Keratinocyte (primary cell): ENCODE data around the gene ZC3H12A. TPM values are rescaled to one million over a fixed set of nuclear protein-coding genes. Genes with fewer than 3 reads are reported as not detected.

ENCODE experiments used
- DNase-seq: peaks from one replicate; pipeline ENCODE4 v3.0.0-alpha.2; 2011; ENCODE audit warnings: low read depth, missing footprints, low spot score
- FAIRE-seq: peaks from 2 replicates; lab custom pipeline; 2011; peaks lifted over from hg19 to GRCh38; lab: Jason Lieb, UNC
- H2AFZ ChIP-seq: 2 replicates; pipeline ENCODE4 v1.6.0; 2012; ENCODE audit warnings: low read length, control low read depth, inconsistent platforms; ENCODE audit not compliant: control insufficient read depth
- H3K27ac ChIP-seq: 2 replicates; pipeline ENCODE4 v1.5.1; 2011; ENCODE audit warnings: low read length; ENCODE audit not compliant: control insufficient read depth, insufficient read depth
- H3K27me3 ChIP-seq: 3 replicates; pipeline ENCODE4 v1.6.0; 2011; ENCODE audit warnings: low read length; ENCODE audit not compliant: control insufficient read depth, insufficient read depth; ENCODE audit errors: extremely low read depth
- H3K36me3 ChIP-seq, 2 experiments: 2 replicates in 1 of 2; 3 replicates in 1 of 2; pipeline ENCODE4 v1.5.1; 2011; ENCODE audit warnings: low read length in 2 of 2, mild to moderate bottlenecking in 1 of 2; ENCODE audit not compliant: control insufficient read depth in 2 of 2, insufficient read depth in 2 of 2; ENCODE audit errors: extremely low read depth in 1 of 2
- H3K4me1 ChIP-seq: 3 replicates; pipeline ENCODE4 v1.5.1; 2011; ENCODE audit warnings: low read length; ENCODE audit not compliant: control insufficient read depth, insufficient read depth; ENCODE audit errors: extremely low read depth
- H3K4me2 ChIP-seq: 3 replicates; pipeline ENCODE4 v1.6.0; 2011; ENCODE audit warnings: low read depth, low read length; ENCODE audit not compliant: control insufficient read depth, insufficient read depth; ENCODE audit errors: extremely low read depth
- H3K4me3 ChIP-seq, 3 experiments: fragments of 200-600 bp in 1 of 3; sonication (generic) in 1 of 3; 2 replicates in 2 of 3; 3 replicates in 1 of 3; pipeline ENCODE4 v1.5.1; 2011 to 2016; ENCODE audit warnings: low read length in 3 of 3, mild to moderate bottlenecking in 3 of 3, control low read depth in 2 of 3, inconsistent platforms in 1 of 3, low read depth in 1 of 3, mixed read lengths in 1 of 3, mixed run types in 1 of 3, moderate library complexity in 1 of 3; ENCODE audit not compliant: control insufficient read depth in 2 of 3, insufficient read depth in 2 of 3; ENCODE audit errors: extremely low read depth in 1 of 3
- H3K79me2 ChIP-seq: 2 replicates; pipeline ENCODE4 v1.6.0; 2012; ENCODE audit warnings: low read length; ENCODE audit not compliant: control insufficient read depth, insufficient read depth
- H3K9ac ChIP-seq: 3 replicates; pipeline ENCODE4 v1.6.0; 2011; ENCODE audit warnings: low read length; ENCODE audit not compliant: control insufficient read depth, insufficient read depth; ENCODE audit errors: extremely low read depth
- H3K9me1 ChIP-seq: 3 replicates; pipeline ENCODE4 v1.6.0; 2011; ENCODE audit warnings: low read length; ENCODE audit not compliant: control insufficient read depth, insufficient read depth; ENCODE audit errors: extremely low read depth
- H3K9me3 ChIP-seq: 2 replicates; pipeline ENCODE4 v1.5.1; 2012; ENCODE audit warnings: low read depth, low read length; ENCODE audit not compliant: control insufficient read depth
- H4K20me1 ChIP-seq: 3 replicates; pipeline ENCODE4 v1.6.0; 2011; ENCODE audit warnings: low read length; ENCODE audit not compliant: control insufficient read depth, insufficient read depth; ENCODE audit errors: extremely low read depth
- EZH2 ChIP-seq: IDR thresholded peaks from one replicate; pipeline ENCODE4 v1.6.1; 2012; ENCODE audit warnings: inconsistent platforms, mild to moderate bottlenecking, low read length, moderate library complexity
- dilution Hi-C: fragments of 300-500 bp; cut with MboI; formaldehyde crosslinking; loops from one replicate; pipeline ENCODE4 v1.7.0; 2020; ENCODE audit warnings: low sequenced_read_pairs; ENCODE audit not compliant: extremely low pct_ligation_motif_present
- polyA plus RNA-seq, 5 experiments: library from polyadenylated mRNA; depleted of rRNA in 3 of 5; stranded (reverse) in 3 of 5; stranded (forward) in 1 of 5; unstranded in 1 of 5; fragments of >200 nt; gene quantifications; 1 replicate in 1 of 5; 2 replicates in 3 of 5; 3 replicates in 1 of 5; pipeline versions ENCODE4 v1.2.1 to v1.2.3, GENCODE V29; 2011 to 2012; ENCODE audit warnings: missing spikeins in 2 of 5, low read depth in 1 of 5, low replicate concordance in 1 of 5
- TF ChIP-seq, protein P1 (sequence below), 3 experiments: IDR thresholded peaks in 1 of 3; conservative IDR thresholded peaks in 1 of 3; optimal IDR thresholded peaks in 1 of 3; 2 replicates in 2 of 3; 3 replicates in 1 of 3; pipeline versions ENCODE3 to v1.5.1; 2011; ENCODE audit warnings: low read length in 3 of 3, mild to moderate bottlenecking in 3 of 3, moderate library complexity in 2 of 3, control low read depth in 1 of 3, inconsistent platforms in 1 of 3; ENCODE audit not compliant: insufficient read depth in 2 of 3; ENCODE audit errors: extremely low read depth in 1 of 3

The ZC3H12A gene
- polyA plus RNA-seq, 1 donor (not counting 4 experiments of a cell fraction or from before 2014, with no cell fraction given) = 24.4 TPM

DNA sequence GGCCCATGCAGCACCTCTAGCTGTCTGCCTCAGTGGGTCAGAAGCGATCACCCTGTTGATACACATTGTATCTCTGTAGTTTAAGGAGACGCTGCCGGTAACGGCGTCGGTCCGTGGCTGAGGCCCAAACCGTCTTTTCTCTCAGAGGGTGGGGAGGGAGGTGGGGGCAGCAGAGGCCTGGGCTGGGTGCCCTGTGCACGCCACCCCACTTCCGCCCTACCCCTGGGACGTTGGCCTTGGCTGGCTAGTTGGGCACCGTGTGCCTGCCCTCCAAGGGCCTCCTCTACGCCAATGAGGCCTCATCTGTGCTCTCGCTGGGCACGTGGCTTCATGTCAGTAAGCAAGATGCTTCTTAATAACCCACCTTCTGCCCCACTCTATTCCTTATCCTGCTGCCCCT is 9.4 kb downstream of the ZC3H12A start:
- H3K9ac ChIP-seq = no peak overlapping the region

DNA sequence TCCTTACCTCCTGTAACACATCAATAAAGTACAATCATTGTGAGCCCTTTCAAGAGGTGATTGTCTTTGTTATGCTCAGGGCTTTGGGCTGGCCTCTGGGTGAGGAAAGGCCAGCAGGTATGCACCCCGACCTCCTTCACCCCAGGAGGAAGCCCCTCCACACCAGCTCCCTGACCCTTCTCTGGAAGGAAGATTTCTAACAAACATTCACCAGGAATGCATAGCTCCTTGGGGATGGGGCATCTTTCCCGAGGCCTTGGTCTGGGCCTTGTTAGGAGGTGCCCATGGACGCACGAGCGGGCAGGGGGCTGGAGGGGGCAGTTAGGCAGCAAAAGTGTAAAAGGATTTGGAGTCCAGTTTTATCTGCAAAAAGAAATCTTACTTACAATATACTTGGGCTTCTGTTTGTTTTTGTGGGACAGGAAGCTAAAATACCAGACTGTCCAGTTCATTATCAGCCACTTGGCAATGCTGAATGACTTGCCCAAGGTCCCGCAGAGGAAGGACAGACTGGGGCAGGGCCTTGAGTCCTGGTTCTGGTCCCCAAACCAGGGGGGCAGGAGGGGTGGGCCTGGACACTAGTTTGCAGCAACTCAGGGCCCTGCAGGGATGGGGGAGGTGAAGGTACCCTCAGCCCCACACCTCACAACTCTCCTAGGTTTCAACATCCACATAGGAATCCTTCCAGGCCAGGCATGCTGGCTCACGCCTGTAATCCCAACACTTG is 10.1 kb downstream of the ZC3H12A start:
- peak overlapping the region; percentile 28 for H3K9ac ChIP-seq
- peaks cover 29% of the 10 kb centered on the region for H3K79me2 ChIP-seq
- H2AFZ ChIP-seq = no peak overlapping the region
- dilution Hi-C loops = no loop called here
- H3K27me3 ChIP-seq = no peaks in the 10 kb centered on the region
- H3K36me3 ChIP-seq = peaks cover 36 to 43% of the 10 kb centered on the region in 2 experiments
- no peak overlapping the region for H3K4me3 ChIP-seq
- peak overlapping the region; percentile 36 for H3K27ac ChIP-seq
- FAIRE-seq = no peak
- no peaks in the 10 kb centered on the region for H3K9me3 ChIP-seq
- H4K20me1 ChIP-seq = peaks cover 22% of the 10 kb centered on the region
- TF ChIP-seq, protein P1, sequence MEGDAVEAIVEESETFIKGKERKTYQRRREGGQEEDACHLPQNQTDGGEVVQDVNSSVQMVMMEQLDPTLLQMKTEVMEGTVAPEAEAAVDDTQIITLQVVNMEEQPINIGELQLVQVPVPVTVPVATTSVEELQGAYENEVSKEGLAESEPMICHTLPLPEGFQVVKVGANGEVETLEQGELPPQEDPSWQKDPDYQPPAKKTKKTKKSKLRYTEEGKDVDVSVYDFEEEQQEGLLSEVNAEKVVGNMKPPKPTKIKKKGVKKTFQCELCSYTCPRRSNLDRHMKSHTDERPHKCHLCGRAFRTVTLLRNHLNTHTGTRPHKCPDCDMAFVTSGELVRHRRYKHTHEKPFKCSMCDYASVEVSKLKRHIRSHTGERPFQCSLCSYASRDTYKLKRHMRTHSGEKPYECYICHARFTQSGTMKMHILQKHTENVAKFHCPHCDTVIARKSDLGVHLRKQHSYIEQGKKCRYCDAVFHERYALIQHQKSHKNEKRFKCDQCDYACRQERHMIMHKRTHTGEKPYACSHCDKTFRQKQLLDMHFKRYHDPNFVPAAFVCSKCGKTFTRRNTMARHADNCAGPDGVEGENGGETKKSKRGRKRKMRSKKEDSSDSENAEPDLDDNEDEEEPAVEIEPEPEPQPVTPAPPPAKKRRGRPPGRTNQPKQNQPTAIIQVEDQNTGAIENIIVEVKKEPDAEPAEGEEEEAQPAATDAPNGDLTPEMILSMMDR (optimal IDR thresholded peaks at IDR 0.05 in 1 of 3, IDR thresholded peaks at IDR 0.05 in 1 of 3, conservative IDR thresholded peaks at IDR 0.05 in 1 of 3; ENCODE audit: extremely low read depth in 1 of 3, insufficient read depth in 2 of 3, low read length in 3 of 3) = no peak
- no peak for TF ChIP-seq EZH2
- no peak for DNase-seq
- H3K4me2 ChIP-seq = no peak overlapping the region
- H3K4me1 ChIP-seq = peaks cover 59% of the 10 kb centered on the region
- peaks cover 8% of the 10 kb centered on the region for H3K9me1 ChIP-seq

More for the DNA sequence above, 9.4 kb downstream of the ZC3H12A start:
- Histone ChIP-seq H4K20me1 (peaks cover 22% of the 10 kb centered on the region), H3K27me3 (no peaks in the 10 kb centered on the region), H3K9me1 (peaks cover 8% of the 10 kb centered on the region), H3K27ac (no peak overlapping the region), H3K9me3 (no peaks in the 10 kb centered on the region), H3K36me3 (peaks cover 36 to 43% of the 10 kb centered on the region in 2 experiments), H3K79me2 (peaks cover 35% of the 10 kb centered on the region), H3K4me2 (no peak overlapping the region), H3K4me1 (peaks cover 67% of the 10 kb centered on the region), H2AFZ (no peak overlapping the region), H3K4me3 (no peak overlapping the region)
- TF ChIP-seq EZH2 = no peak
- TF ChIP-seq, protein P1 (optimal IDR thresholded peaks at IDR 0.05 in 1 of 3, IDR thresholded peaks at IDR 0.05 in 1 of 3, conservative IDR thresholded peaks at IDR 0.05 in 1 of 3; ENCODE audit: extremely low read depth in 1 of 3, insufficient read depth in 2 of 3, low read length in 3 of 3) = no peak
- FAIRE-seq = no peak
- DNase-seq = peak; percentile 23
- dilution Hi-C loops = no loop called here
